Activated T-cell treated with anti-CD3 and anti-CD28 coated beads for 48 hours (primary cell): ENCODE results near the gene GSDMA.
A peak's percentile ranks its signal among the peaks of the same experiment; 100 is the strongest.

ENCODE experiments used
- DNase-seq: peaks from one replicate; pipeline ENCODE4 v3.0.0-alpha.2; 2020; ENCODE audit warnings: low read depth

GSDMA gene

GRCh38 chr17:39962642-39963220, at the start of gene GSDMA:
TSS of gene GSDMA (plus strand) at chr17:39963004. CDS start at chr17:39965688, 2,684 bp downstream.
- DNase-seq, result no peak

GRCh38 chr17:39913989-39914388, 48.8 kb upstream of the GSDMA start:
- no peak for DNase-seq

GRCh38 chr17:39915559-39915958, 47.2 kb upstream of the GSDMA start:
- DNase-seq, result no peak

GRCh38 chr17:39916918-39917317, 45.9 kb upstream of the GSDMA start:
- no peak for DNase-seq

GRCh38 chr17:39919087-39919683, 43.6 kb upstream of the GSDMA start:
- DNase-seq, result no peak

- DNase-seq, result peak; percentile 50
Observed at GRCh38 chr17:39920218-39921210, 42.3 kb upstream of the GSDMA start.

- peak; percentile 32 for DNase-seq
Observed at GRCh38 chr17:39921323-39921722, 41.5 kb upstream of the GSDMA start.

- no peak for DNase-seq
Observed at GRCh38 chr17:39922006-39922405, 40.8 kb upstream of the GSDMA start.

GRCh38 chr17:39923230-39923629, 39.6 kb upstream of the GSDMA start:
- DNase-seq, result no peak

GRCh38 chr17:39923836-39924690, 38.7 kb upstream of the GSDMA start:
- DNase-seq, result no peak

- no peak for DNase-seq
Observed at GRCh38 chr17:39924691-39925055, 38.1 kb upstream of the GSDMA start.

- DNase-seq, result no peak
Observed at GRCh38 chr17:39925282-39926134, 37.3 kb upstream of the GSDMA start.

- no peak for DNase-seq
Observed at GRCh38 chr17:39926135-39926587, 36.6 kb upstream of the GSDMA start.

- peak; percentile 44 for DNase-seq
Observed at GRCh38 chr17:39926588-39927100, 36.2 kb upstream of the GSDMA start.

GRCh38 chr17:39927101-39927928, 35.5 kb upstream of the GSDMA start, which contains the start of the genes LRRC3C and ORMDL3:
TSS of gene LRRC3C (plus strand) at chr17:39927732. CDS start at chr17:39941524, 13,792 bp downstream.
TSS of gene ORMDL3 (minus strand) at chr17:39927601. CDS start at chr17:39924203, 3,398 bp downstream.
- DNase-seq, result peak; percentile 91

GRCh38 chr17:39927929-39928857, 34.6 kb upstream of the GSDMA start:
- no peak for DNase-seq

- no peak for DNase-seq
Observed at GRCh38 chr17:39928858-39929645, 33.8 kb upstream of the GSDMA start.
